ENCODE results near the gene USP44. TPM values are rescaled to one million over a fixed set of nuclear protein-coding genes. Genes with fewer than 3 reads are reported as not detected.
"Not testable (repeated sequence)": the region's sequence is repeated elsewhere in the genome, so short reads cannot be mapped to it uniquely, and the experiment has no call there.

The USP44 gene
- total RNA-seq (2014; rRNA removed; shearing (Covaris generic)): 0.04 TPM in 1 of 2 replicates, not detected in the other

GRCh38 chr12:95551305-95551704, at the start of gene USP44:
USP44 (minus strand) TSS chr12:95551476; CDS start chr12:95534256, 17,220 bp downstream.
- no peaks in the 10 kb centered on the region for H3K9me3 ChIP-seq (replicated peaks)
- H3K27me3 ChIP-seq: no peaks in the 10 kb centered on the region; the same call in 1 of the 2 replicates
- no peaks in the 10 kb centered on the region for H3K4me1 ChIP-seq
- DNase-seq: no peak
- H3K36me3 ChIP-seq: no peaks in the 10 kb centered on the region
- H3K27ac ChIP-seq: no peak within 1 kb of the TSS
- no peak within 1 kb of the TSS for H3K4me3 ChIP-seq

- Histone ChIP-seq H3K4me3 (no peak overlapping the region), H3K9me3 (replicated peaks) (no peaks in the 10 kb centered on the region), H3K27ac (no peak overlapping the region), H3K4me1 (no peaks in the 10 kb centered on the region; the same call in 1 of the 2 replicates), H3K36me3 (no peaks in the 10 kb centered on the region), H3K27me3 (no peaks in the 10 kb centered on the region)
- DNase-seq: no peak
Measured at GRCh38 chr12:95600567-95600966, 49.3 kb upstream of the USP44 start.

DNA sequence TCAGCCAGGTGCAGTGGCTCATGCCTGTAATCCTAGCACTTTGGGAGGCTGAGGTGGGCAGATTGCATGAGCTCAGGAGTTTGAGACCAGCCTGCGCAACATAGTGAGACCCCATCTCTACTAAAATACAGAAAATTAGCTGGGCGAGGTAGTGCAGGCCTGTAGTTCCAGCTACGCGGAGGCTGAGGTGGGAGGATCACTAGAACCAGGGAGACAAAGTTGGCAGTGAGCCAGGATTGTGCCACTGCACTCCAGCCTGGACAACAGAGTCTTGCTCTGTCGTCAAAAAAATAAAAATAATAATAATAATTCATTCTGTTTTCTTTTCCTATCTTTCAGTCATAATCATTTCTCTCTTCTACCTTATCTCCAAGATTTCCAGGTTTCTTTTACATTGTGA, 48.6 kb upstream of the USP44 start:
- no peak for DNase-seq
- Histone ChIP-seq H3K27ac (no peak overlapping the region), H3K27me3 (no peaks in the 10 kb centered on the region), H3K4me3 (no peak overlapping the region), H3K36me3 (no peaks in the 10 kb centered on the region), H3K9me3 (replicated peaks) (no peaks in the 10 kb centered on the region), H3K4me1 (no peaks in the 10 kb centered on the region)

- no peak for DNase-seq
- no peak overlapping the region for H3K27ac ChIP-seq
- no peaks in the 10 kb centered on the region for H3K36me3 ChIP-seq
- H3K4me1 ChIP-seq: no peaks in the 10 kb centered on the region
- no peak overlapping the region for H3K4me3 ChIP-seq
- H3K9me3 ChIP-seq (replicated peaks): no peaks in the 10 kb centered on the region
- H3K27me3 ChIP-seq: no peaks in the 10 kb centered on the region
Measured at GRCh38 chr12:95594136-95594535, 42.9 kb upstream of the USP44 start.

GRCh38 chr12:95593266-95593871, 42.1 kb upstream of the USP44 start:
- peak; percentile 15 to 40 for DNase-seq
- H3K9me3 ChIP-seq (replicated peaks): no peaks in the 10 kb centered on the region
- no peak overlapping the region for H3K4me3 ChIP-seq
- no peaks in the 10 kb centered on the region for H3K36me3 ChIP-seq
- no peak overlapping the region for H3K27ac ChIP-seq
- no peaks in the 10 kb centered on the region for H3K4me1 ChIP-seq
- no peaks in the 10 kb centered on the region for H3K27me3 ChIP-seq

- Histone ChIP-seq H3K4me1 (no peaks in the 10 kb centered on the region), H3K9me3 (replicated peaks) (no peaks in the 10 kb centered on the region), H3K27ac (no peak overlapping the region), H3K27me3 (no peaks in the 10 kb centered on the region), H3K36me3 (no peaks in the 10 kb centered on the region), H3K4me3 (no peak overlapping the region)
- DNase-seq: no peak
Measured at GRCh38 chr12:95591731-95592130, 40.5 kb upstream of the USP44 start.

- no peaks in the 10 kb centered on the region for H3K27me3 ChIP-seq
- no peak overlapping the region for H3K4me3 ChIP-seq
- no peak for DNase-seq
Measured at GRCh38 chr12:95590775-95591174, 39.5 kb upstream of the USP44 start.

GRCh38 chr12:95583933-95584332, 32.7 kb upstream of the USP44 start:
- no peaks in the 10 kb centered on the region for H3K36me3 ChIP-seq
- no peaks in the 10 kb centered on the region for H3K9me3 ChIP-seq (replicated peaks)
- H3K27me3 ChIP-seq: no peaks in the 10 kb centered on the region
- no peak overlapping the region for H3K4me3 ChIP-seq
- no peaks in the 10 kb centered on the region for H3K4me1 ChIP-seq
- no peak for DNase-seq
- no peak overlapping the region for H3K27ac ChIP-seq

More at GRCh38 chr12:95590775-95591174, 39.5 kb upstream of the USP44 start:
- Histone ChIP-seq H3K4me1 (no peaks in the 10 kb centered on the region), H3K27ac (no peak overlapping the region), H3K9me3 (replicated peaks) (no peaks in the 10 kb centered on the region), H3K36me3 (no peaks in the 10 kb centered on the region)

DNA sequence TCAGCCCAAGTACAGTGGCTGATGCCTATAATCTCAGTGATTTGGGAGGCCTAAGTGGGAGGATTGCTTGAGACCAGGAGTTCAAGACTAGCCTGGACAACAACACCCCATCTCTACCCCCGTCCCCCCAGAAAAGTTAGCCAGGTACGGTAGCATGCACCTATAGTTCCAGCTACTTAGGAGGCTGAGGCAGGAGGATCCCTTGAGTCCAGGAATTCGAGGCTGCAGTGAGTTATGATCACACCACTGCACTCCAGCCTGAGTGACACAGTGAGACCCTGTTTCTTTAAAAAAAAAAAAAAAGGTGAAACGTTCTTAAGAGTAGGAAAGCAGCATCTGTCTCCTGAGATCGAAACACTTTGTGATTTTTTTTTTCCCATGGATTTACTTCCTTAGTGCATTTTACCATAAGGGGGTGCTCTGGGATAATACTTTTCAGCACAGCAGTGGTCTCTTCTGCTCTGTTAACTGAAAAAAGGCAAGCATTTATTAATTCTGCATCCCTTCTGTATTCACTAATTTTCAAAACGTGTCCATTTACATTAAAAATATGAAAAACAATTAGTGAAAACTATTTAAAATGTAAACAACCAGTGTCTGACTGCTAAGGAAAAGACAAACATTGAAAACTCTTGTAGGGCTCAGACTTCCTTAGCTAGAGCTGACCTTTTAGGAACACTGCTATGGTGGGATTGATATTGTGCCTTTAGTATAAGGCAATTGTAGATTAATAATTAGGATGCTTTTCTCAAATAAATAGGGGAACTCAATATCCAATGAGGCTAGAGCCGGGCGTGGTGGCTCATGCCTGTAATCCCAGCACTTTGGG, 31.2 kb upstream of the USP44 start:
- no peaks in the 10 kb centered on the region for H3K27me3 ChIP-seq
- H3K4me3 ChIP-seq: no peak overlapping the region
- peak in 1 of 2 experiments; percentile 54 for DNase-seq
- no peaks in the 10 kb centered on the region for H3K4me1 ChIP-seq
- H3K36me3 ChIP-seq: no peaks in the 10 kb centered on the region
- no peaks in the 10 kb centered on the region for H3K9me3 ChIP-seq (replicated peaks)
- H3K27ac ChIP-seq: no peak overlapping the region

GRCh38 chr12:95577820-95578219, 26.5 kb upstream of the USP44 start:
- H3K4me3 ChIP-seq: no peak overlapping the region
- no peaks in the 10 kb centered on the region for H3K36me3 ChIP-seq
- H3K4me1 ChIP-seq: no peaks in the 10 kb centered on the region
- H3K27ac ChIP-seq: no peak overlapping the region
- no peaks in the 10 kb centered on the region for H3K27me3 ChIP-seq
- DNase-seq: no peak
- no peaks in the 10 kb centered on the region for H3K9me3 ChIP-seq (replicated peaks)

DNA sequence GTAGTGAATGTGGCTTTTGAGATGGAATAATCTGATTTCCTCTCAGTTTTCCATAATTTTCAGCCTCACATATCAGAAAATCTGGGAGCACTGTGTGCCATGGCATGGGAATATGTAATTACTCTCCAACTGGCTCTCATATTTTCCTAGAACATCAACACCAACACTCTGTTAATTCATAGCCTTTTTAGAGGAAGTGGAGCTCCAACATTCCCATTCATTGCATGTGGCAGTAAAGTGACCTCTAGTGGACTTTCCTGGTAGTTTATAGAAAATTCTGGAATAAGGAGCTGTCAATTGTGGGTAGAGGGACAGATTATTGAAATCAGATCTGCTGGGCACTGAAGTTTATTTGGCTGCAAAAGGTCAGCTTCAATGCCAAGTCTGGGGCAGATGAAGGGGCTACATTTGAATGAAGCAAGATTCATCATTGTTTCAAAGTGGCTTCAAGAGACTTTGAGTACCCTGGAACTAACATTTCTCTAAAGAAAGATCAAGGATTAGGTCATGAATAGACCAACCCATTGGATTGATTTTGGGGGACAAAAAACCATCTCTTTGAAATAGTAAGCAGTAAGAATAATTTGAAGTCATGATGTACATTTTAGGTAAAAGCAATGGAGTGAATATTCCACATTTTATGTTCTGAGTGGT, 23.6 kb upstream of the USP44 start:
- Histone ChIP-seq H3K36me3 (no peaks in the 10 kb centered on the region), H3K4me3 (no peak overlapping the region), H3K9me3 (replicated peaks) (no peaks in the 10 kb centered on the region), H3K27ac (no peak overlapping the region), H3K4me1 (no peaks in the 10 kb centered on the region), H3K27me3 (no peaks in the 10 kb centered on the region)
- DNase-seq: peak in 1 of 2 experiments; percentile 62

DNA sequence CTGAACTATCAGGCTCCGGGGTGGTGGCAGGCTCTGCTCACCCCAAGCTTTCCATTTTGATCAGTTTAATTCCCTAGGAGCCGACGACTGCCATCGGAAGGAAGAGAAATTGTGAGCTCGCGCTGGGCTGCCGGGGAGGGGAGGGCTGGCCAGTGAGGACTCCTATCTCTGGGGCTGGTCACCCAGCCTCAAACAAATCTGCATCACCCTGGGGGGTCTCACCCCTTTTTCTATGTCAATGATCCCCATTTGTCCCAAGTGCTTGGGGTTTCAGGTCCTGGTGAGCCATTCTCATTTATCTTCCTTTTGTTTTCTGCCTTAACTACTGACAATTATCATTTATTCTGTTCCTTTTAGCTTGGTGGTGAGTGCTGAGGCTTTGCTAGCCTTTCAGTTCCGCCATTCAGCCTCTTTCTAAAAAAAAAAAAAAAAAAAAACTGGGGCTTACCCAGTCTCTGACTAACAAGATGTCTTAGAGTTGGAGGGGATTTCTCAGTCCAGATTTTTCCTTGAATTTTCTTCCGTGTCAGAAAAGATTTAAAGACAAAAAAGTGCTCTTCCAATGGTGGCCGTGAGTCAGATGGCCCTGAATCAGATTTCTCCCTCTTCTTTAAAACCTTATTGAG, 22.8 kb upstream of the USP44 start:
- Histone ChIP-seq H3K9me3 (replicated peaks) (no peaks in the 10 kb centered on the region), H3K36me3 (no peaks in the 10 kb centered on the region), H3K27ac (no peak overlapping the region), H3K27me3 (no peaks in the 10 kb centered on the region), H3K4me3 (no peak overlapping the region), H3K4me1 (no peaks in the 10 kb centered on the region)
- no peak for DNase-seq

- H3K36me3 ChIP-seq: no peaks in the 10 kb centered on the region
- no peak overlapping the region for H3K4me3 ChIP-seq
- no peaks in the 10 kb centered on the region for H3K4me1 ChIP-seq
- no peak for DNase-seq
- H3K27me3 ChIP-seq: no peaks in the 10 kb centered on the region
- H3K9me3 ChIP-seq (replicated peaks): no peaks in the 10 kb centered on the region
- no peak overlapping the region for H3K27ac ChIP-seq
Measured at GRCh38 chr12:95571369-95571768, 20.1 kb upstream of the USP44 start.

DNA sequence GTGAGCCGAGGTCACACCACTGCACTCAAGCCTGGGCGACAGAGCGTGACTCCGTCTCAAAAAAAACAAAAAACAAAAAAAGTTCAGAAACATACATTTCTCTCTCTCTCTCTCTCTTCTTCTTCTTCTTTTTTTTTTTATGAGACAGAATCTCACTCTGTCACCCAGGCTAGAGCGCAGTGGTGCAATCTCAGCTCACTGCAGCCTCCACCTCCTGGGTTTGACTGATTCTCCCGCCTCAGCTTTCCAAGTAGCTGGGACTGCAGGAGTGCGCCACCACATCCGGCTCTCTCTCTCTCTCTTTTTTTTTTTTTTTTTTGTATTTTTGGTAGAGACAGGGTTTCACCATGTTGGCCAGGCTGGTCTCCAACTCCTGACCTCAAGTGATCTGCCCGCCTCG, 16.8 kb upstream of the USP44 start:
- not testable (repeated sequence) for H3K27me3 ChIP-seq; H3K4me3 ChIP-seq; H3K4me1 ChIP-seq; H3K9me3 ChIP-seq (replicated peaks); H3K36me3 ChIP-seq; DNase-seq; H3K27ac ChIP-seq

GRCh38 chr12:95557625-95558024, 6.3 kb upstream of the USP44 start:
- Histone ChIP-seq H3K27ac (no peak overlapping the region), H3K27me3 (no peaks in the 10 kb centered on the region; the same call in 1 of the 2 replicates), H3K9me3 (replicated peaks) (no peaks in the 10 kb centered on the region), H3K36me3 (no peaks in the 10 kb centered on the region), H3K4me3 (no peak overlapping the region), H3K4me1 (no peaks in the 10 kb centered on the region)
- no peak for DNase-seq
